H4 (cell line): Measurements from ENCODE around the gene SOX13. TPM values are rescaled to one million over a fixed set of nuclear protein-coding genes. Genes with fewer than 3 reads are reported as not detected.
"Not testable (repeated sequence)": the region's sequence is repeated elsewhere in the genome, so short reads cannot be mapped to it uniquely, and the experiment has no call there.

Source experiments
- DNase-seq: peaks from one replicate; pipeline ENCODE4 v3.0.0-alpha.2; 2015; ENCODE audit warnings: low spot score
- total RNA-seq: library from RNA; depleted of rRNA; stranded (reverse); fragments of >200 nt; shearing (Covaris generic); gene quantifications from 2 replicates; pipeline ENCODE4 v1.2.3, GENCODE V29; 2014; rRNA removed

The SOX13 gene
- 1.4 TPM in 2 replicates for total RNA-seq

DNA sequence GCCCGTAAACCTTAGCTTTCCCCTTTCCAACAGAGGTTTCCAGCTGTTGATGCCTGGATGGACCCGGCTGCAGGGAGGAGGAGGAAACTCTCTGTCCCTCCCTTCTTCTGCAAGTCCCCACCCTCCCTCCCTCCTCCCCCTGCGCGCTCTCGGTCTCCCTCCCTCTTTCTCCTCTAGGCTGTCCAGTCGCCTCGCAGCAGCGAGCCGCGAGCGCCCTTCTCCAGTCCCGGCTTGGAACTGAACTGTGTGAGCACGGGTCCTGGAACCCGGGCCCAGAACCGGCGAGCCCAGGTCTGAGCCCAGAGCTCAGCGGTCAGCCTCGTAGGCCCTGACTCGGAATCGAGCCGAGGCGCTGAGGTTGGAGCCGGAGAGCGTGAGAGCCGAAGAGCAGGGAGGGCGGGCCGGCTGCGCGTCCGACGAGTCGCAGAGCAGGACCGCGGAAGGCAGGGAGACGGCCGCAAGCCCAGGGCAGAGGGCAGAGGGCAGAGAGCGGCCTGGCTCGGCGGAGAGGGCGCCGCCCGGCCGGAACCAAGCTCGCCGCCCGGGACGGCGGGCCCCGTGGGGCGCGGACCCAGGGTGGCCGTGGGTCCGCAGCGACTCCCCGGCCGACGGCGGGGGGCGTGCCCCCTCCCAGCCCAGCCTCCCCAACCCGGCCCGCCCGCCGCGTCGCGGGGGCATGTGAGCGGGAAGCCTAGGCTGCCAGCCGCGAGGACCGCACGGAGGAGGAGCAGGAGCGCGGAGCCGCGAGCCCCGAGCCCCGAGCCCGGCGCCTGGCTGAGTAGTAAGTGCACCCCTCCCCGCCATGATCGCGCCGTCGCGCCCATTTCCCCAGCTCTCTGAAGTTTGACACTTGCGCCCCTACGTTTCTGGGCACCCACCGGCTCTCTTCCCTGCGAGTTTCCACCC is at the start of gene SOX13:
Gene SOX13, plus strand, starts transcription at position 185 of the 906 bp plus-strand sequence. CDS start 39,801 bp downstream, outside the sequence.
- peak; percentile 75 for DNase-seq

DNA sequence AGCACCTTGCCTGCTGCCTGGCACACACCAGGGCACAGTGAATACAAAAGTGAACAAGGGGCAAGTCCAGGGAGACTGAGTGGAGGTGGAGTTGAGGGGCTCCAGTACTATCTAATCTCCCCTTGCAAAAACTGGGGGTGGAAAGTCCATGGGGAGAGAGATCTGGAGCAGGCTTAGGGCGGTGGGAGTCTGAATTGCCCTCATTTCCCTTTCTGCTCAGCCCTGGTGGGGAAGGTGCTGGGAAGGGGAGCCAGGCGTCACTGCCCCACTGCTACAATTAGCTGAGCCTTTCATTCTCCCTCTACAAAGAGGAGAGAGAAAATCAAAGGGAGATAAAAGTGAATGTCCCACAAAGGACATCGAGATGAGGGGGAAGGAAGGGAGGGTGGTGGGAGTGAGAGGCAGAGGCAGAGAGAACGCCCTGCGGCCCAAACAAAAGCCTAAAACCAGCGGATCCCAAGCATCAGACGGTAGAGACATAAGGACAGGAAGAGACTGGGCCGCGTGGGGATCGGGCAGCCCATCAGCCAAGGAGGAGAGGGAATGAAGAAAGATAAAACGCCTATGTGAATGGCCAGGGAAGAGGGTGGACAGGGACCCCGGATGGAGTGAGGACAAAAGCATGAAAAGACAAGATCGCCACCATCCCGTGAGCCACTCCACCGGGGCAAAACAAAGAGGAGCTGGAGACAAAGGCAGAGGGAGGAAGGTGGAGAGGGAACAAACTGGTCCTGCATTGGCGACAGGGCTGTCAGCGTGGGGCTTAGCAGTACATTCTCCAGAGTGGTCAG is 46.8 kb upstream of the SOX13 start:
- no peak for DNase-seq

DNA sequence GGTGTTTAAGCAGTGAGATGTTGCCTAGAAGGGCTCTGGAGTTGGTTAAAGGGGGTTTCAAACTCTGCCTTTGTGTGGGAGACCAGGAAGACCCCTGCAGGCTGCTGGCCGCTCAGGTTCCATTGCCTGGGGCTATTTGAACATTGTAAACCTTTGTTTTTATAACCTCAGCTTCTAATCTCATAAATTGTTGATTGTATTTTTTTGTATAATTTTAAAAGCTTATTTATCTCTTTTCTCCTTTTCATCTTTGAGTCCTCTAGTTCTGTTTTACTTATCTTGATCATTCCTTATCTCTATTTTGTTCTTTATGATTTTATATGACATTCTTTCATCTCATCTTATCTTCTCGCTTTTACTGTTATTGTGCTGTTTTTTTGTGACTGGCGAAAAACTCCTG is 45.5 kb upstream of the SOX13 start:
- no peak for DNase-seq

DNA sequence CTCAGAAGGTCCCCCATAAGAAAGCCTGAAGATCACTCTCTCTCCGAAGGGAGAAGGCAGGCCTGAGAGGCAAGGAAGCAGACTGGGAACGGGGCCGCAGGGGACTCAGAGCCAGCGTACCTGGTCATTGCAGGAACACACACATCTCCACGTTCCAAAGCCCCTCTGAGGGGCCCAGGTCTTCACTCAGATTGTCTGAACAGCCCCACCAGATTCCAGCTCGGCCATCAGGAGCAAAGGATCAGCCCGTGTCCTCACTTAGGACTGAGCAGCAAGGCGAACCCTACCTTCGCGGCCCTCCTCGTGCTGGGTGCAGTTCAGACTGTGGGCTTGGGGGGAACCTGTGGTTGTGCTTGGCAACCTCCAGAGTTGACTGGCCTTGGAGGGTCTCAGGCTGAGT is 43.9 kb upstream of the SOX13 start:
- no peak for DNase-seq

DNA sequence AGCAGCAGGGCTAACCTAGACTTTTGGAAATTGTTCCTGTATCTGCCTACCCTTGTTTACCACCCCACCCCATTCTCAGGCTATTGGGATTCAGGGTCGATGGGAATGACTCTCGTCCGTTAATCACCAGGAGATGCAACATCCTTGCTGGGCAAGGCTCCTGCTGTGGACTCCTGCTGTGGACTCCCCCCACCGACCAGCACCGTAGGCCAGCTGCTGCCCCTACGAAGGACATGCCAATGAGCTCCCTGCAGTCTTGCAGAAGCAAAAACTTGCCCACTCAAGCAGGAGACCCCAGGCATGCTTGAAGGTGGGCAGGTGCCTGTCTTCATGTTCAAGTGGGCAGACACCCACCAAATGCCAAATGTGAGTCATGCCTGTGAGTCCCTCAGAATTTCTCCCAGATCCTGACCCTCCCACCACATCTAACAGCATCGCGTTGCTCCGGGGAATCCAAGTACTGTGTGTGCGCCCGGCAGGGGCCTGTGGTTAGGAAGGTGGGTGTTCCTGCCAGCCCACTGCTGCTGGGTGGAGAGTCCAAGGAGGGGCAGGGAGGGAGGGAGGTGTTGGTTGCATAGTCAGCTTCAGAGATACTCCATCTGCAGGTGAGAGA is 41.7 kb upstream of the SOX13 start:
- DNase-seq: no peak

DNA sequence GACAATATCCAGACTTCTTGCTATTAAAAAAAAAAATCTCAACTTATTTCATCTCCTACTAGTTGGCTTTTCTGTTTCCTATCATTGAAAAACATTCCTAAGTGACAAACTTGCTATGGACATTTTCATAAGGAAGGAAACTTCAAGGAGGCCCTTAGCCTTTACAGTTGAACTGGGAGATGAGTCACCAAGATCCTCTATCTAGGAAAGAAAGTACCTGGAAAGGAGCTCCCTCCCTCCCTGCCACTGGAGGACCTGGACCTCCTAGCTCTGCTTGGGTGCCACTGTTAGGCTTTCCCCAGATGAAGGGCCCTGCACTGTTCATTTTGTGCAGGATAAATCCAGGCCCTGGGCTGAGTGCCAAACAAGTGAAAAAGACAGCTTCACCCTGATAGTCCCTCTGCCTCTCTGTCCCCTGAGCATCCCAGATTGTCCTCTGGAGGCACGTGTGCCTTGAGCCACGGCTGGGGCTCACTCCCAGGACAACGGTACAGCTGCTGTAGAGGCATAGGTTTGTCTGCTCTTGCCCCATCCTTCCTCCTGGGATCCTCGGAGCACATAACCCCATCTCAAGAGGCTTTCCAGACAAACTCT is 40.2 kb upstream of the SOX13 start:
- DNase-seq: no peak

DNA sequence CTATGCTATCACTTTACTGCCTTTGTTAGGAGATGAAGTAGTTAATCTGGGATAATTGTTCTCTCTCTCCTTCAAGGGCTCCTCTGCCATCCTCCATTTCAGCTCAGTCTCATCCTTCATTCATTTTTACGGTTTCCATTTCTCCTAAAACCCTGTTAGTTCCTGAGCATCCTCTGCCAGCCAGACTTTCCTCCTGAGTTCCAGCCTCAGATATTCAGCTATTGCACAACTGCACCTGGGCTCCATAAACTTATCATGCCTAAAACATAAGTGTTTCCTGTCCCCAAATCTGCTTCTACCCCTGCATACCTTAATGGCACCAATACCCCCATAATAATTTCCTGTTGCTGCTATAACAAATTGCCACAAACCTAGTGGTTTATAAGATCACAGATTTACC is 39.6 kb upstream of the SOX13 start:
- no peak for DNase-seq

DNA sequence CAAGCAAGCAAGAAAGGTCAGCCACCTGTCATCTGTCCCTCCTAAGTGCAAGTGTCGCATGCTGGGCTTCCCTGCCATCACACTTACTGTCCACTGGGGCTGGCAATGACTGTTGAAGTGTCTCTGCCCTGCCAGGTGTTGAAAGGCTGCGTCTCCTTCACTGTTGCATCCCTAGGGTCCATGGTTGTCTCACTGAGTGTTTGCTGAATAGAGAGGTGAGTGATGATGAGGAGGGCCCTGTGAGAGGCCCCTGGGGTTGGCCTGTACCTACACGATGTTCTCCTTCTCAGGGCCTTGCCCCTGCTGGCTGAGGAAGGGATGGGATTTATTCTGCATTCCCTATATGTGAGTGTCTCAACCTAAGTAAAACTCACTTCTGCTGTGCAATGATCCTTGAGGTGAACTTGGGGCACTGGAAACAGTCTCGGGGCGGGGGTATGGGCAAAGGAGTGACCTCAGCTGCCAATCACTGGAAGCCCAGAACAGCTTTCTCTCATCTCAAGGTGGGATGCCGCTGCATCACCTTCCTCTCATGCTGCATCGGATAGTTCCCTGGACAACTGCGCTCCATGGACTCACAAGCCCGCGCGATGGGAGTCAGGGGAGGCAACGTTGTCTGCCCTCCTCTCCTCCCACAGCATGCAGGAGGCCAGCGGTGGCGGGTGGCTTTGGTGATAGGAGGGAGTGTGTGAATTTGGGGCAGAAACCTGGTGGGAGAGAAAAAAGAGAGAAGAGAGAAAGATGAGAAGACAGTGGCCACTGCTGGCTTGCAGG is 35.8 kb upstream of the SOX13 start:
- no peak for DNase-seq

DNA sequence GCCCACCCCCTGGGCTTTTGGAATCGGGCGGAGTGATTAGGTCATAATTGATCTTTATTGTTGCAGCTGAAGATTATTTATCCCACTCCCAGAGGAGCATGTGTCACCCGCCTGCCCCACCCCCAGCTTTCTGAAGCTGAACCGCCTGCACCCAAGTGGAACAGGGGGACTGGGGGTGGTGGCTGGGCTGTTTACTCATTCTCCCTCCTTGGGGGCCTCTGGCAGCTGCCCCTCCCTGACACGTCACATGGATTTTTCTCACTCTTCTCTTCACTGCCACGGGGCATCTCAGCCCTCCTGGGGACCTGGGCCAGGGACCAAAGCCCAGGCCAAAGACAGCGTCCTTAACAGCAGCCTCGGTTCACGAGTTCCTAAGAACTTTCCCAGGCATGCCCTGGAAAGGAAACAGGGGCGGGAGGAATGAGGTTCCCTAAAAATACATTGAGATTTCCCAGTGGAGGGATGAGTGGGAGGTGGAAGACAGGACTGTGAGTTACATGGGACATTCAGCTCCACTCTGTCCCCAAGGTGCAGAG is 31.6 kb upstream of the SOX13 start:
- DNase-seq: no peak

DNA sequence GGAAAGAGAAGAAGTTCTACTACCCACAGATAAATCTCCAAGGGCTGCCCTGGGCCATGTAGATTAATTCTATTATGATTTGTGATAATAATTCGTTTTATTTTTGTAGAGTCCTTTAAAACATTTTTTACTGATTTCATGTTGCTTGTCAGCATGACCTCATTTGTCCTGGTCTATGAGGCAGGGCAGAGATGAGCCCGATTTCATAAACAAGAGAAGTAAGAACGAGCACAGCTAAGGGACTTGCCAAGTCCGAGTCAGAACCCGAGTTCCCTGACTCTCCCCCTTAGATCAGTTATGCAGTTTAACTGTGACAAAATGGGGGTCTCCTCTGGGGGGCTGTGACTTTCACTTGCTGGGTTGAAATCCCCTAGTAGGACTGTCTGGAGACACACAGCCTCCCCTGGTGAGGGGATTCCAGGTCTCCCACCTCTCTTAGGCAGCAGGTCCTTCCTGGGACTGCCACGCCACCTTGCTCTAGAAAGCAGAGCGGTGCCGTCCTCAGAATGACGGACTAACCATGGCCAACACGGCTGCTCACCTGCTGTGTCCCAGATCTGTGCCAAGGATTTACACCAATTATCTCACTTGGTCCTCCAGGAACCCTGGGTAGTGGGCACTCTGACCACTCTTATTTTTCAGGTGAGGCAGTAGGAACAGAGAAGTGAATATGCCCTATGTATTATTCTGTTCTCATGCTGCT is 31.0 kb upstream of the SOX13 start:
- no peak for DNase-seq

DNA sequence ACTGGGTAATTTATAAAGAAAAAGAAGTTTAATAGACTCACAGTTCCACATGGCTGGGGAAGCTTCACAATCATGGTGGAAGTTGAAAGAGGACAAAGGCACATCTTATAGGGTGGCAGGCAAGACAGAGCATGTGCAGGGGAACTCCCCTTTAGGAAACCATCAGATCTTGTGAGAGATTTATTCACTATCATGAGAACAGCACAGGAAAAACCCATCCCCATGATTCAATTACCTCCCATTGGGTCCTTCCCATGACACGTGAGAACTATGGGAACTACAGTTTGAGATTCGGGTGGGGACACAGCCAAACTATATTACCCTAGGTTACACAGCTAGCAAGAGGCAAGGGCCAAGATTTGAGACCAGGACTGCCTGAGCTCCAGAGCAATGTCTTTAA is 30.4 kb upstream of the SOX13 start:
- DNase-seq: no peak

DNA sequence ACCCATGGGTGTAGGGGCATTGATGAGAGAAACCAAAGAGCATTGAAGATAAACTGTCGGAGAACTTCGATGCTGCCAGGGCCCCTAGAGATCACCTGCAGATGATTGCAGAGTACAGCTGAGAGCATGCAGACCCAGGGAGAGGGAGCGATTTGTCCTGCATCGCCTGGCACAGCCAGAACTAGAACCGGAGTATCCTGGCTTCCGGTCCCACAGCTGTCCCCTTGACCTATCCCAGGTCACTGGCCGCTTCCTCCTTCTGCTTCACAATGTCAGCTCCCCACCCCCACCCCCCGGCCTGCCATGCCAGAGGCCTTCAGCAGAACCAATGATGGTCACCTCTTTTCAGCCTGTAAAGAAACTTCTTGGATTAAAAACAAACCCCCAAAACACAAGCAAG is 29.2 kb upstream of the SOX13 start:
- DNase-seq: no peak

DNA sequence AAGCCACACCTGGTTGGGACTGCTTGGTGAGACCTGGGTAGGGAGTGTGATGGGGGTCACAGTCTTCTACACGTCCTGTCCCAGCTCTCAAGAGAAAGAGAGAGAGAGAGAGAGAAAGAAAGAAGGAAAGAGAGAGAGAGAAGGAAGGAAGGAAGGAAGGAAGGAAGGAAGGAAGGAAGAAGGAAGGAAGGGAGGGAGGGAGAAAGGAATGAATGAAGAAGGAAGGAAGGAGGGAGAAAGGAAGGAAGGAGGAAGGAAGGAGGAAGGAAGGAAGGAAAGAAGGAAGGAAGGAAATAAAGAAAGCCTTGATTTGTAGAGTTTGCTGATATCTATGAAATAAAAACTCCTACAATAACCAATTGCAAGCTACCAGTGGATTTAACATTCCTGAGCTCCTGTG is 28.5 kb upstream of the SOX13 start:
- DNase-seq: no peak

DNA sequence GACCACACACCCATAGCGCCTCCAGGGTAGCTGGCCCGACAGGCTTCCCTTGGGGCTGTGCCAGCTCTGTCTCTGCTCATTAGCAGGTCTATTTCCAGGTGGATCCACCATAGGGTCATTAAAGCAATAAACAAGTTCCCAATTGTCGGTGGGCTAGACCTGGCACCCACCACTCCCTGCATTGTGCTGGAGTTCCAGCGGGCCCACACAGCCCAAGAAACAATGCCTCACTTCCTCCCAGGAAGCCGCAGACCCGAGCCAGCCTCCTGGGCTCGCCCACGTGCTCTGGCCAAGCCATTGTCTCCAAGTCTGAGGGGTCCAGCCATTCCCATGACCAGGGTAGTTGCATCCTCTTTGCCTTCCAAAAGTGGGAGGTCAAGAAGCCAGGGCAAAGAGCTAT is 27.5 kb upstream of the SOX13 start:
- no peak for DNase-seq

DNA sequence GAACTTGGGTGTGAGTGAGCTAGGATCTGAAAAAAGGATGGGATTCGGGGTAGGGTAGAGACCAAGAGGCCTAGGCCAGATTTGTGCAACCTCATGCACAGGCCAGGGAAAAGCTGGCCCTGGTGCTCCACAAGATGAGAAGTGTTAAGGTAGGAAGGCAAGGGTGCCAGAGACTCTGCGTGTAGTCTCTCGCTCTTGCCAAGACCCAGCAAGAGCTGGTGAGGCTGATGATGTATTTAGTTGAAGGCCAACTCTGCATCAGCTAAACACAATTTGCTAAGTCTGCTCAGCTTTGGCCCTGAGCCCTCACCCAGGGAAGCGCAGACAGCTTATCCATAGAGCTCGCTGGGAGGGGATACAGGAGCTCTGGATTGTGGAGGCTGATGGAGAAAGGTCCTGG is 26.6 kb upstream of the SOX13 start:
- DNase-seq: no peak

DNA sequence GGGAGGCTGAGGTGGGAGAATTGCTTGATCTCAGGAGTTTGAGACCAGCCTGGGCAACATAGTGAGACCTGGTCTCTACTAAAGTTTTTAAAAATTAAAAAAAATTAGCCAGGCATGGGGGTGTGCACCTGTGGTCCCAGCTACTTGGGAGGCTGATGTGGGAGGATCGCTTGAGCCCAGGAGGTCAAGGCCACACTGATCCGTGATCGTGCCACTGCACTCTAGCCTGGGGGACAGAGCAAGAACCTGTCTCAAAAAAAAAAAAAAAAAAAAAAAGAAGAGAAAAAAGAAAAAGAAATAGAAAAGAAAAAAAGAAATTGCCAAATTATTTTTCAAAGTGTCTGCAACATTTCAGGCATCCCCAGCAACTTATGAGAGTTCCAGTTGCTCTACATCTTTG is 24.1 kb upstream of the SOX13 start:
- not testable (repeated sequence) for DNase-seq

DNA sequence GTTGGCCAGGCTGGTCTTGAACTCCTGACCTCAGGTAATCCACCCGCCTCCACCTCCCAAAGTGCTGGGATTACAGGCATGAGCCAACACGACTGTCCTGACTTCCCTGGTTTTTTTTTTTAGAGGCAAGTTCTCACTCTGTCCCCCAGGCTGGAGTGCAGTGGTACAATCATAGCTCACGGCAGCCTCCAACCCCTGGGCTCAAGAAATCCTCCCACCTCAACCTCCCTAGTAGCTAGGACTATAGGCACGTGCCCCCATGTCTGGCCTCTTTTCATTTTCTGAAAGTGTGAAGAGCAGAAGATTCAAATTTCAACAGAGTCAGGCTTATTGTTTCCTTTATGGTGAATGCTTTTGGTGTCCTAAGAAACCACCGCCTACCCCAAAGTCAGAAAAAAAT is 21.7 kb upstream of the SOX13 start:
- no peak for DNase-seq

DNA sequence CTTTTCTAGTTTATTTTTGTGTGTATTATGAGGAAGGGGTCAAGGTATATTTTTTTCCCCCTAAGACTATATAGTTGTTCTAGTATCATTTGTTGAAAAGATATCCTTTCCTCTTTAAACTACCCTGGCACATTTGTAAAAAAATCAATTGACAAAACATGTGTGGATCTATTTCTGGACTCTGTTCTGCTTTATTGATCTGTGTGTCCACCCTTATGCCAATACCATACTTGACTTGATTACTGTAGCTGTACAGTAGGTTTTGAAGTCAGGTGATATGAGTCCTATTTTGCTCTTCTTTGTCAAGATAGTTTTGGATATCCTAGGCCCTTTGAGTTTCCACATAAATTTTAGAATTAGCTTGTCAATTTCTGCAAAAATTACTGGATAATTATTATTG is 21.2 kb upstream of the SOX13 start:
- DNase-seq: no peak

DNA sequence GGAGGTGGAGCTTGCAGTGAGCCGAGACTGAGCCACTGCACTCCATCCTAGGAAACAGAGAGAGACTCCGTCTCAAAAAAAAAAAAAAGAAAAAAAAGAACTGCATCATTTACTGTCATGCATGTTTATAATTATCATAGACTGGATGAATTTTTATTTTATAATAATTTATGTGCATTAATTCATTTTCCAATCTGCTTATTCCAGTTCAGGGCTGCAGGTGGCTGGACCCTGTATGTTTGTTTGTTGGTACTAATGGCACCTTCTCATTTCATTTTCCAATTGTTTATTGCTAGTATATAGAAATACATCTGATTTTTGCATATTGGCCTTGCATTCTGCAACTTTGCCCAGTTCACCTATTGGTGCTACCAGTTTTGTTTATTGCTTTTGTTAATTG is 19.0 kb upstream of the SOX13 start:
- no peak for DNase-seq

DNA sequence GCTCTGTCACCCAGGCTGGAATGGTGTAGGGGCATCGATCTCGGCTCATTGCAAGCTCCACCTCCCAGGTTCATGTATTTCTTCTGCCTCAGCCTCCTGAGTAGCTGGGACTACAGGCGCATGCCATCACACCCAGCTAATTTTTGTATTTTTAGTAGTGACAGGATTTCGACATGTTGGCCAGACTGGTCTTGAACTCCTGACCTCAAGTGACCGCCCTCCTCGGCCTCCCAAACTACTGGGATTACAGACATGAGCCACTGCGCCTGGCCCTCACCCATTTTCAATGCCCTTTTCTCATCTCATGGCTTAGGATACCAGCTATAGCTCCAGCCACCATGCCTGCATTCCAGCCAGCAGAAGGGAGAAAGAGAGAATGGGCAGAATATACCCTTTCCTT is 12.9 kb upstream of the SOX13 start:
- no peak for DNase-seq
